Adrenal gland (tissue), 12 donors: Measurements from ENCODE around the gene EIF3F. TPM values are rescaled to one million over a fixed set of nuclear protein-coding genes. Genes with fewer than 3 reads are reported as not detected.

Experiments
- DNase-seq, 7 donors: peaks; one replicate each; pipeline ENCODE4 v3.0.0-alpha.2; 2019 to 2020
- H3K27ac ChIP-seq, 5 donors: fragments of 200-600 bp; sonication (generic) in 4 of 5; 1 replicate in 3 of 5; 2 replicates in 2 of 5; pipeline versions ENCODE4 v1.5.1 to v1.8.0; 2016 to 2020; ENCODE audit warnings: mild to moderate bottlenecking in 1 of 5
- H3K27me3 ChIP-seq: fragments of 200-600 bp; 2 replicates; pipeline ENCODE4 v1.8.0; 2021
- H3K36me3 ChIP-seq, 2 donors: fragments of 200-600 bp; replicated peaks in 1 of 2; 1 replicate in 1 of 2; 2 replicates in 1 of 2; pipeline versions ENCODE4 v1.5.1 to v1.8.0; 2018 to 2022
- H3K4me1 ChIP-seq, 2 donors: fragments of 200-600 bp; replicated peaks in 1 of 2; 1 replicate in 1 of 2; 2 replicates in 1 of 2; pipeline versions ENCODE4 v1.5.1 to v1.8.0; 2018 to 2021
- H3K4me3 ChIP-seq, 4 donors: fragments of 200-600 bp; sonication (generic) in 3 of 4; one replicate each; pipeline ENCODE4 v1.5.1; 2016 to 2018
- H3K9me3 ChIP-seq, 3 donors: fragments of 200-600 bp; sonication (generic) in 1 of 3; replicated peaks in 1 of 3; 1 replicate in 2 of 3; 2 replicates in 1 of 3; pipeline versions ENCODE4 v1.5.1 to v1.8.0; 2016 to 2021
- POLR2A ChIP-seq, 2 donors: fragments of 450-650 bp; IDR thresholded peaks; one replicate each; pipeline ENCODE4 v1.6.1; 2017; ENCODE audit warnings: antibody characterized with exemption in 2 of 2, mild to moderate bottlenecking in 2 of 2, moderate library complexity in 1 of 2
- WGBS, 4 donors: extraction: QIAGEN DNeasy Blood & Tissue Kit in 2 of 4; methylation state at CpG; one replicate each; pipeline versions ENCODE4 v1.1.5 to v1.1.7; 2013 to 2017; 5-methylcytosine and 5-hydroxymethylcytosine counted together
- intact Hi-C, 2 donors: fragments of 100-400 bp; cut with DNase I; formaldehyde crosslinking; loops; one replicate each; pipeline versions ENCODE4 v1.14.1 to v1.15.0; 2022 to 2023
- polyA plus RNA-seq, 3 donors: library from polyadenylated mRNA; stranded (reverse); fragments of 200-250 nt in 2 of 3; fragments of 350-450 nt in 1 of 3; fragmentation: Illumina TruSeq in 1 of 3; extraction: RNeasy Lipid Tissue Mini Kit (QIAGEN cat#74804) in 1 of 3; gene quantifications; one replicate each; pipeline ENCODE4 v1.2.3, GENCODE V29; 2013 to 2014
- total RNA-seq, 9 donors: library from RNA; depleted of rRNA in 4 of 9; stranded (reverse); fragments of >200 nt in 4 of 9; fragments of 120-200 nt in 1 of 9; fragmentation: NEBNext Ultra II Directional in 1 of 9; extraction: Animal tissue kit (Norgen Biotek cat#: 25700) in 1 of 9; gene quantifications; one replicate each; pipeline versions ENCODE4 v1.1.0 to v1.2.4, GENCODE V29; 2013 to 2023
- TF ChIP-seq, protein P1 (sequence below), 6 experiments: fragments of 450-650 bp in 4 of 6; fragments of 200-600 bp in 2 of 6; sonication (generic) in 1 of 6; IDR thresholded peaks; 1 replicate in 5 of 6; 2 replicates in 1 of 6; pipeline versions ENCODE4 v1.5.1 to v1.8.0; 2016 to 2021; ENCODE audit warnings: antibody characterized with exemption in 6 of 6, mild to moderate bottlenecking in 2 of 6, moderate library complexity in 1 of 6
- donor health status: healthy with polysubstance abuse.
- donor health status: Bipolar disorder and iron deficiency.
- donor health status: DM: yes; HTN: yes; CAD: no.
- donor health status: DM: no; HTN: no; CAD: no.
- donor health status: DM: no; HTN: no; CAD: no.
- donor health status: DM: yes; HTN: yes; CAD: no.

Gene EIF3F
- total and polyA plus RNA-seq, 12 donors = 105 to 366 (median 173) TPM

DNA sequence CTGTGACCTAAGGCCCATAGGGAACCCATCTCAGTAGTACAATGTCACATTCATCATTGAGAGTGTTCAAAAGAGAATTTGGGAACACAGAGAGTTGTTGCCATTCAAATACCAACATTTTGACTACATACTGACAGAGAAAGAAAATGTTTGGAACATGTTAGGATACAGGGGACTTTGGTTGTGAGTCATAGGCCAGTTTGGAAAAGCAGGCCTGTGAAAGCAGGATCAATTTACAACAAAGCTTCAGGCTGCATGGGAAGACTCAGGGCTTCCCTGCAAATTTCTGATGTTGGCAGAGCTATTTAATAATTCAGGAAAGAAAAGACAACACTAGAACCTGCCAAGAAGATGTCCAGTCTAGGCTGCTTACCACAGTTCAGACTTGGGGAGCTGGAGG lies 22.3 kb upstream of the EIF3F start:
- intact Hi-C loops = no loop called here
- DNase-seq = no peak

DNA sequence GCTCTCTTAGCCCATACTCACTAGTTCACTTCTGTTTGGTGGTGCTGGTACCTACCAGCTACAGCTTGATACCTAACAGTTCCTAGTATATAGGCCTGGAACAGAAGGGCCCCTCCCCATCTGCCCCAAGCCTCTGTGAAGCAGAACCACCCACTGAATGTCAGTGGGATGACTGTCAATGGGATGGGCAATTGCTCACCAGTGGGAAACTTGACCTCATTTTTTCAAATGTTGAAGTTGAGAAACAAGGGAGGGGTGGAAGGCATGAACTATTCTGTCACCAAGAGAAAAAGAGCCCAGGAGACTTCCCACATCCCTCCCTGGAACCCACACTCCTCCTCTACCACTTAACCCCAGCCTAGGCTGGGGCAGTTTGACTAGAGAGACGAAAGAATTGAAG lies 21.8 kb upstream of the EIF3F start, which contains the start of gene NLRP10:
NLRP10 (minus strand) TSS at position 62 of the 400 bp plus-strand sequence. CDS start 1,952 bp downstream, outside the sequence.
- intact Hi-C loops = no loop called here
- Histone ChIP-seq H3K9me3 (no peaks in the 10 kb centered on the region), H3K4me1 (no peaks in the 10 kb centered on the region), H3K27me3 (no peaks in the 10 kb centered on the region), H3K36me3 (no peaks in the 10 kb centered on the region), H3K27ac (no peak within 1 kb of the TSS), H3K4me3 (no peak within 1 kb of the TSS)
- TF ChIP-seq POLR2A (IDR thresholded peaks at IDR 0.05) = no peak
- TF ChIP-seq, protein P1, sequence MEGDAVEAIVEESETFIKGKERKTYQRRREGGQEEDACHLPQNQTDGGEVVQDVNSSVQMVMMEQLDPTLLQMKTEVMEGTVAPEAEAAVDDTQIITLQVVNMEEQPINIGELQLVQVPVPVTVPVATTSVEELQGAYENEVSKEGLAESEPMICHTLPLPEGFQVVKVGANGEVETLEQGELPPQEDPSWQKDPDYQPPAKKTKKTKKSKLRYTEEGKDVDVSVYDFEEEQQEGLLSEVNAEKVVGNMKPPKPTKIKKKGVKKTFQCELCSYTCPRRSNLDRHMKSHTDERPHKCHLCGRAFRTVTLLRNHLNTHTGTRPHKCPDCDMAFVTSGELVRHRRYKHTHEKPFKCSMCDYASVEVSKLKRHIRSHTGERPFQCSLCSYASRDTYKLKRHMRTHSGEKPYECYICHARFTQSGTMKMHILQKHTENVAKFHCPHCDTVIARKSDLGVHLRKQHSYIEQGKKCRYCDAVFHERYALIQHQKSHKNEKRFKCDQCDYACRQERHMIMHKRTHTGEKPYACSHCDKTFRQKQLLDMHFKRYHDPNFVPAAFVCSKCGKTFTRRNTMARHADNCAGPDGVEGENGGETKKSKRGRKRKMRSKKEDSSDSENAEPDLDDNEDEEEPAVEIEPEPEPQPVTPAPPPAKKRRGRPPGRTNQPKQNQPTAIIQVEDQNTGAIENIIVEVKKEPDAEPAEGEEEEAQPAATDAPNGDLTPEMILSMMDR (IDR thresholded peaks at IDR 0.05) = no peak
- WGBS, 4 donors = 69 to 89% (median 78%) methylated on average over 1 of the region's 1 CpG
- DNase-seq = no peak

More for the DNA sequence above, 22.3 kb upstream of the EIF3F start:
- TF ChIP-seq POLR2A (IDR thresholded peaks at IDR 0.05) = no peak
- TF ChIP-seq, protein P1 (IDR thresholded peaks at IDR 0.05) = no peak
- no peaks in the 10 kb centered on the region for H3K27me3 ChIP-seq
- H3K4me3 ChIP-seq = no peak overlapping the region
- H3K36me3 ChIP-seq = no peaks in the 10 kb centered on the region
- no peak overlapping the region for H3K27ac ChIP-seq
- H3K9me3 ChIP-seq = no peaks in the 10 kb centered on the region
- H3K4me1 ChIP-seq = no peaks in the 10 kb centered on the region

DNA sequence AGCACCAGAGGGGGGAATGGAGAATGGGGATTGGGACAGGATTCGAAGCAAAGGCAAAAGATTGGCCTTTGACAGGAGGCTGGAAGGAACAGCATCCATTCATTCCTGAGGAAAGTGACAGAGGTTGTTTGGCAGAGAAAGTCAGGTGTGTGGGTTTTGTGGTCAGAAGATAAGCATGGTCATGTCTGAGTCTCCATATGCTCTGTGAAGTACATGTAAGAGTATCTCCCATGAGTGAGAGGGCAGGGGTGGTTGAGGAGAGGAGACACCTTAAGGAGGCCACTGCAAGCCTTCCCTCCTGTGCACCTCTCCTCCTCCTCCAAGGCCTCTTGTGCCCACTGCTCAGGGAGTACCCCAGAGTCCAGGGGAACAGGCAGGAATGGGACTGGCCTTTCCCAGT lies 20.0 kb upstream of the EIF3F start:
- no peak overlapping the region for H3K27ac ChIP-seq
- no peaks in the 10 kb centered on the region for H3K27me3 ChIP-seq
- intact Hi-C loops = no loop called here
- TF ChIP-seq POLR2A (IDR thresholded peaks at IDR 0.05) = no peak
- TF ChIP-seq, protein P1 (IDR thresholded peaks at IDR 0.05) = no peak
- no peaks in the 10 kb centered on the region for H3K4me1 ChIP-seq
- no peaks in the 10 kb centered on the region for H3K36me3 ChIP-seq
- H3K9me3 ChIP-seq = no peaks in the 10 kb centered on the region
- no peak for DNase-seq
- WGBS, 4 donors = 64 to 81% (median 68%) methylated on average over 1 of the region's 1 CpG
- H3K4me3 ChIP-seq = no peak overlapping the region

DNA sequence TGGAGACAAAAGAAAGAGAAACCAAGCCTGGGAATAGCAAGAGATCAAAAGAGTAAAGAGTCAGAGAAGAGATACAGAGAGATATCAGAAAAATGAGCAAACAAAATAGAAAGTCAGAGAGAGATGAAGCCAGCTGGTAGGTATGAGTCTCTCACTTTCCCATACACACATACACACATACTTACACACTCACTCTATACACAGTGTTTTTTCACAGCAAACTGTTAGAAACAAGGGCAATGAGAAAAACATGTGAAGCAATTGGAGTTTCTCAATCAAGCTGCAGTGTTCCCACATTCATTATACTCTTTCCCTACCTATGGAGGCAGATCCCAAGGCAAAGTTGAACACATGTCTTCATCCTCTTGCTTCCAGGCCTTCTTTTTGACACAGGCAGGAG lies 19.3 kb upstream of the EIF3F start:
- Histone ChIP-seq H3K4me1 (no peaks in the 10 kb centered on the region), H3K27ac (no peak overlapping the region), H3K36me3 (no peaks in the 10 kb centered on the region), H3K4me3 (no peak overlapping the region), H3K27me3 (no peaks in the 10 kb centered on the region), H3K9me3 (no peaks in the 10 kb centered on the region)
- DNase-seq = no peak
- TF ChIP-seq, protein P1 (IDR thresholded peaks at IDR 0.05) = no peak
- no peak for TF ChIP-seq POLR2A (IDR thresholded peaks at IDR 0.05)
- intact Hi-C loops = no loop called here
